ENCODE data around the gene PACS1.

Gene PACS1

DNA sequence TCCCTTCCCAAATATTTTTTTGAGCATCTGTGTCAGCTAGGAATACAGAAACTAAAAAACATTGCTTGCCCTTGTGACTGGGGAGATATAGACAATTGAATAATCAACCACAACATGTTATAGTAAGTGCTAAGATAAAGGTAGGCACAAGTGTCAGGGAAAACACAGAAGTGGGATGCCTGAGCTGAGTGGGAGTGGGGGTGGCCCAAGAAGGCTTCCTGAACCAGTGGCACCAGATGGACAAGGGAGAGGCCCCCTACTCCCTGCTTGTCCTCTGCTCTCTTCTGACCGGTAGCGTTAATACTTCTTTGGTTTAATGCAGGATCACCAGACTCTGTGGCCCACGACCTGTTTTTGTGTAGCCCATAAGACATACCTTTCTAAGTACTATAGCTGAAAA, 48.8 kb downstream of the PACS1 start:
- in situ Hi-C loops (cut with MboI; ENCODE audit: low sequenced_read_pairs, unreplicated experiment) = no loop called here
- DNase-seq (ENCODE audit: low spot score) = no peak
- TF ChIP-seq, protein P1, sequence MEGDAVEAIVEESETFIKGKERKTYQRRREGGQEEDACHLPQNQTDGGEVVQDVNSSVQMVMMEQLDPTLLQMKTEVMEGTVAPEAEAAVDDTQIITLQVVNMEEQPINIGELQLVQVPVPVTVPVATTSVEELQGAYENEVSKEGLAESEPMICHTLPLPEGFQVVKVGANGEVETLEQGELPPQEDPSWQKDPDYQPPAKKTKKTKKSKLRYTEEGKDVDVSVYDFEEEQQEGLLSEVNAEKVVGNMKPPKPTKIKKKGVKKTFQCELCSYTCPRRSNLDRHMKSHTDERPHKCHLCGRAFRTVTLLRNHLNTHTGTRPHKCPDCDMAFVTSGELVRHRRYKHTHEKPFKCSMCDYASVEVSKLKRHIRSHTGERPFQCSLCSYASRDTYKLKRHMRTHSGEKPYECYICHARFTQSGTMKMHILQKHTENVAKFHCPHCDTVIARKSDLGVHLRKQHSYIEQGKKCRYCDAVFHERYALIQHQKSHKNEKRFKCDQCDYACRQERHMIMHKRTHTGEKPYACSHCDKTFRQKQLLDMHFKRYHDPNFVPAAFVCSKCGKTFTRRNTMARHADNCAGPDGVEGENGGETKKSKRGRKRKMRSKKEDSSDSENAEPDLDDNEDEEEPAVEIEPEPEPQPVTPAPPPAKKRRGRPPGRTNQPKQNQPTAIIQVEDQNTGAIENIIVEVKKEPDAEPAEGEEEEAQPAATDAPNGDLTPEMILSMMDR (IDR thresholded peaks at IDR 0.05; ENCODE audit: borderline replicate concordance, control extremely low read depth, extremely low read depth, insufficient read depth, missing control alignments) = no peak

DNA sequence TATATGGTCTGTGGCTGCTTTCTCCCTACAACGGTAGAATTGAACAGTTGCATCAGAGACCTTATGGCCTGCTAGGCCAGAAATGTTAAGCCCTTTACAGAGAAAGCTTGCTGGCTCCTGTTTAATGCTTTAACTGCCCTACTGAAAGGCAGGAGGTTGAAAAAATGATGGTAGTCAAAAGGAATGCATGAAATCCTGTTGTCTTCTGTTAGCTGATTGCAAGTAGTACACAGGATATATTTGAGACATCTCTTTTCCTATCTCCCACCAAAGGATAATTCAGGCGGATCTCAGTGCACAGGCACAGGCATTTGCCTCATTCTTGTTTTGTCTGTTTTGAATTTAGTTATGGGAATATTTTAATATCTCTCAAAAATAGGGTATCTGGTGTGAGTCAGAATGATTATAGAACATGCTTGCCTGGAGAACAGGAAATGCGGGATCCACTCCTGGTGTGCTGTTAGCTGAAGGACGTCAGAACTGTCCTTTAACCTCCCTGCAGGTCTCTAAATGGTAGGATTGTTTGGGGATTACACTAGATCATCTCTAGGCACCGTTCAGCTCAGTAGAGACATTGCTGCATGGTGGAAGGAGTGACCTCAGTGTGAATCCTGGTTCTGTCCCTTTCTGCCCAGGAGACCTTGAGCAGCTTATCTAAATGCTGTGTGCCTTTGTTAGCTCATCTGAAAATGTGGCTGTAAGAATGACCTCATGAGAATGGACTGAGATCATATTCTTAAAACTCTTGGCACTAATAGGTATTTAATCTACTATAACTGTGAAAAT, 49.5 kb downstream of the PACS1 start:
- no peak for DNase-seq (ENCODE audit: low spot score)
- TF ChIP-seq, protein P1 (IDR thresholded peaks at IDR 0.05; ENCODE audit: borderline replicate concordance, control extremely low read depth, extremely low read depth, insufficient read depth, missing control alignments) = no peak
- in situ Hi-C loops (cut with MboI; ENCODE audit: low sequenced_read_pairs, unreplicated experiment) = no loop called here

- TF ChIP-seq, protein P1 (IDR thresholded peaks at IDR 0.05; ENCODE audit: borderline replicate concordance, control extremely low read depth, extremely low read depth, insufficient read depth, missing control alignments) = no peak
- in situ Hi-C loops (cut with MboI; ENCODE audit: low sequenced_read_pairs, unreplicated experiment) = no loop called here
- DNase-seq (ENCODE audit: low spot score) = no peak
Measured at GRCh38 chr11:66121466-66121865, 51.4 kb downstream of the PACS1 start.

DNA sequence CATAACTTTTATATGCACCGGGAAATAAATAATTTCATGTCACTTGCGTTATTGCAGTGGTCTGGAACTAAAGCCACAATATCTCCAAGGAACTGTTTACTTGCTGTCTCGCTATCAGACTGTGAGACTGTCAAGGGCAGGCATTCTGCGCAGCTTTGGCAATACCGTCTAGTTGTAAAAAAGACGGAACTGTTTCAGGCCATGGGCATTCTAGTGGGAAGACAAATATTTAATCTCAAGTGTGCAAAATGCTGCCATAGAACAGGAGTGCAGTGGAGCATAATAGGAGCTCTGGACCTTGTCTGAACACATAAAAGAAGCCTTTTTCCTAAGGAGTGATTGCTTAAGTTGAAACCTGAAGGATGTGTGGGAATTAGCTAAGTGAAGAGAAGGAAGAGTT, 53.8 kb downstream of the PACS1 start:
- DNase-seq (ENCODE audit: low spot score) = no peak
- TF ChIP-seq, protein P1 (IDR thresholded peaks at IDR 0.05; ENCODE audit: borderline replicate concordance, control extremely low read depth, extremely low read depth, insufficient read depth, missing control alignments) = no peak
- in situ Hi-C loops (cut with MboI; ENCODE audit: low sequenced_read_pairs, unreplicated experiment) = no loop called here

DNA sequence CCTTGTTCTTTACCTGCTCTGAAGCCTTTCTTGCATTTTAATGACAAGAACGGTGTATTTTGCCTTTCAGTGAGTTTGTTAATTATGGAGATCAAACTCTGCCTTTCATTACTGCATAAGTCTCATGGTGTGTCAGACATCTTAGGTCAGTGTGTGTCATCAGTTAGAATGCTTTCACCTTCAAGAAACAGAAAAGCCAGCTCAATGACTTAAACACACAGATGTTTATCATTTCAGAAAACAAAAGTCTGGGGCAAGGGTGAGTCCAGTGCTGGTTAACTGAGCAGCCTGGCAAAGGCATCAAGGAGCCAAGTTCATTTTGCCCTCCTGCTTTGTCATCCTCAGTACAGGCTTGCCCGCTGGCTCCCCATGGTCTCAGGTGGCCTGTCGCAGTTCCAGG, 54.5 kb downstream of the PACS1 start:
- in situ Hi-C loops (cut with MboI; ENCODE audit: low sequenced_read_pairs, unreplicated experiment) = no loop called here
- DNase-seq (ENCODE audit: low spot score) = no peak
- TF ChIP-seq, protein P1 (IDR thresholded peaks at IDR 0.05; ENCODE audit: borderline replicate concordance, control extremely low read depth, extremely low read depth, insufficient read depth, missing control alignments) = no peak

- TF ChIP-seq, protein P1 (IDR thresholded peaks at IDR 0.05; ENCODE audit: borderline replicate concordance, control extremely low read depth, extremely low read depth, insufficient read depth, missing control alignments) = no peak
- in situ Hi-C loops (cut with MboI; ENCODE audit: low sequenced_read_pairs, unreplicated experiment) = no loop called here
- DNase-seq (ENCODE audit: low spot score) = no peak
Measured at GRCh38 chr11:66126064-66126463, 56.0 kb downstream of the PACS1 start.

Measured in GM13976 (cell line).